GM04503 (cell line): ENCODE results near the gene DOCK2.
A peak's percentile ranks its signal among the peaks of the same experiment; 100 is the strongest.
"Not testable (repeated sequence)": the region's sequence is repeated elsewhere in the genome, so short reads cannot be mapped to it uniquely, and the experiment has no call there.

Experiments
- DNase-seq: peaks from one replicate; pipeline ENCODE4 v3.0.0-alpha.2; 2012; ENCODE audit warnings: low read depth

DOCK2 gene

GRCh38 chr5:169637085-169637548, at the start of gene DOCK2:
Gene DOCK2, plus strand, starts transcription at chr5:169637275. Its CDS starts 52 bp downstream, at chr5:169637327.
- no peak for DNase-seq

DNA sequence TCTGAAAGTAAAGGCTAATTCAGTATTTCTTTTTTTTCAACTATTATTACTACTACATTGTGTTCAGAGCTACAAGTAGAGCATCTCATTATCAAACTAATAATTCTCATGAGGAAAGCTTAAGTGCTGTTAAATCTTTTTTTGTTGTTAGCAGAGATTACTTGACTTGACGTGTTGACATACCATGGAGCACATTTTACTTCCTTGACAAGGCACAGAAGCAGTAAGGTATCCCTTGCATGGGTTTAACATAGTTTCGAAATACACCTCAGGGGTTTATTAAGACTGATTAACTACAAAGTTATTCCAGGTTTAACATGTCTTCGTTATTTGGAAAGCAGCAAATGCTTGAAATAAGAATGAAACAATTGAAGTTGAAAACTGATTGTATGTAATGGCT, 46.5 kb upstream of the DOCK2 start:
- DNase-seq, result no peak

GRCh38 chr5:169591636-169592035, 45.4 kb upstream of the DOCK2 start:
- DNase-seq, result no peak

- DNase-seq, result no peak
Observed at GRCh38 chr5:169592937-169593650, 44.0 kb upstream of the DOCK2 start.

DNA sequence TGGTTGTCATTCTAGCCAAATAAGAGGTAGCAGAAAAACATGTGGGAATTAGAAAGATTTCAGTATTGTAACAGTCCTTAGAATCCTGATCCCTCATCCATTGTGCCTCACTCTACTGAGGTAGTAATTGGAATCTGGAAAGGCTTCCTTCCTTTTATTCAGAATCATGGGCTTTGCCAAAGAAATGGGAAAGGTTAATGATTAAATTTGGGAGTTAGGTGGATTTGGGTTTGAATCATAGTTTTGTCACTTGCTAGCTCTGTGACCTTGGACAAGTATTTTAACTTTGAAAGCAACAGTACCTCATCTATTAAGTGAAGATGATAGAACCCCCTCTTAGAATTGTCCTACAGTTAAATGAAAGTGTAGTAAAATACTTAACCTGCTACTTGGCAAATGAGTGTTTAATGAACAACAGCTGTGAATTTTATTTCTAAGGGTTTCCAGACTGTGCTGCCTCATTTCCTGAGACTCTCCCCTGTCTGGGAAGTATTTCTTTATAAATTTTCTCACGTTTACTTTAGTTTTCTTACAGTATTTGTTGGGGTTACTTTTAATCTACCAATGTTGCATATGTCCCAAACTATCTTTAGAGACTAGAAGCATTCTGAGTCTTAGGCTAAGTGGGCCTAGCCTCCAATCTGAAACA, 41.8 kb upstream of the DOCK2 start:
- no peak for DNase-seq

GRCh38 chr5:169599451-169599850, 37.6 kb upstream of the DOCK2 start:
- no peak for DNase-seq

DNA sequence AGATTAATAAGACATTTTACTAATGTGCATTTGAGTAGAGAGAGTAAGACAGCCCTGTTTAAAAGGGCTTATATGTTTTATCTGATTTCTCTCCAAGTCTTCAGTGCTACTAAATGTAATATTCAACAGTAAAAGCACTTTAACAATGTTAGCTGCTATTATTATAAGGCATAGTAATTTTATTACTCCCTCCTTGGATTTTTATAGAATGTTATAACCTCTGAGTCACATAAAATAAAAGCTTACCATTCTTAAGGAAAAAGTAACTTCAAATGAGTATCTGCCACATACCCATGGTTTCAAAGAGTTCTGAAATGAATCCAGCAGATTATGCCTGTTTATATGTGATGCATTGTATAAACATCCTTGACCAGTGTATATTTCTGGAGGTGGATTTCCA, 34.5 kb upstream of the DOCK2 start:
- no peak for DNase-seq

DNA sequence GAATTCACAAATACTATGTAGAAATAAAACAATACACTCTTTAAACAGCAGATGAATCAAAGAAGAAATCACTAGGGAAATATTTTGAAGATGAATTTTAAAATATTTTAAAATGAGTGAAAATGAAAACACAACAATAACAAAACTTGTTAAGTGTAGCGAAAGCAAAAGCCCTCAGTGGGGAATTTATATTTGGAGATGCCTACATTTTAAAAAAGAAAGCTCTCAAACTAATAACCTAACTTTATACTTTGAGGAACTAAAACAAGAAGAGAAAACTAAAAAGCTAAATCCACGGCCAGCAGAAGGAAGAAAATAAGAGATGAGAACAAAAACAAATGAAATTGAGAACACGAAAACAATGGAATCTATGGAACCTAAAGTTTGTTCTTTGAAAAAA, 30.8 kb upstream of the DOCK2 start:
- no peak for DNase-seq

GRCh38 chr5:169607882-169608281, 29.2 kb upstream of the DOCK2 start:
- no peak for DNase-seq

DNA sequence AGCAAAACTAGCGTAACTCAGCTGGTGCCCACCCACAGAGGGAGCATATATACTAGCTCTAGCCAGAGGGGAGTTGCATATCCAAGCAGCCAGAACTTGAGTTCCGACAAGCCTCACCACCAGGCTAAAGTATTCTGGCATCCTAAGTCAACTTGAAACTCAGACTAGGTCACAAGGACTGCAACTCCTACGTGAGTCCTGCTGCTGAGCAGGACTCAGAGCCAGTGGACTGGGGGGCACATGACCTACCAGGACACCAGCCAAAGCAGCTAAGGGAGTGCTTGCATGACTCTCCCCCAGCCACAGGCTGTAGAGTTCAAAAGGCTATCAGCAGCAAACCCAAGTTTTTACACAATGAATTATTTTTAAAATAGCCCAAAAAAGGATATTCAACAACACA, 27.4 kb upstream of the DOCK2 start:
- DNase-seq, result no peak

GRCh38 chr5:169610606-169611005, 26.5 kb upstream of the DOCK2 start:
- no peak for DNase-seq

GRCh38 chr5:169615561-169615960, 21.5 kb upstream of the DOCK2 start:
- no peak for DNase-seq

DNA sequence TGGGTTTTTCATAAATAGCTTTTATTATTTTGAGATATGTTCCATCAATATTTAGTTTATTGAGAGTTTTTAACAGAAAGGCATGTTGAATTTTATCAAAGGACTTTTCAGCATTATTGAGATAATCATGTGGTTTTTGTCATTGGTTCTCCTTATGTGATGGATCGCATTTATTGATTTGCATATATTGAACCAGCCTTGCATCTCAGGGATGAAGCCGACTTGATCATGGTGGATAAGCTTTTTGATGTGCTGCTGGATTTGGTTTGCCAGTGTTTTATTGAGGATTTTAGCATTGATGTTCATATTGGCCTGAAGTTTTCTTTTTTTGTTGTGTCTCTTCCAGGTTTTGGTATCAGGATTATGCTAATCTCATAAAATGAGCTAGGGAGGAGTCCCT, 12.8 kb upstream of the DOCK2 start:
- DNase-seq, result not testable (repeated sequence)

- DNase-seq, result peak; percentile 96
Observed at GRCh38 chr5:169626779-169627178, 10.3 kb upstream of the DOCK2 start.

DNA sequence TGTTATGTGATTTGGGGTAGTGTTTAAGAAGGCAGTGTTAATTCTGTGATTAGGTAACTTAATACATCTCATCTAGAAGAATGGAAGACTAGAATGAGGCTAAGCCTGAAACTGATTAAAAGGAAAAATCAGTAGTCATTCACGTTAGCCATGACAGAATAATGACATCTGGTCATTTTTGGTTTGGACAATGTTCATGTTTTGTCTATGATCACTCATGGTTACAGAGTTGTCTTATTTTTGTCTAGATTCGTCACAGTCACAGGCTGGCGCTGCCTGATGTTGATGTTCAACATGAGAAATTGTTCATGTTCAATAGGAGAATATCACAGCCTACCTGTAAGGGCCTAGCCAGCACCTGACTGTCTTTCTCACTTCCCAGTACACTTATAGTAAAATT, 9.5 kb upstream of the DOCK2 start:
- DNase-seq, result peak; percentile 66

- peak; percentile 93 for DNase-seq
Observed at GRCh38 chr5:169628892-169629291, 8.2 kb upstream of the DOCK2 start.

DNA sequence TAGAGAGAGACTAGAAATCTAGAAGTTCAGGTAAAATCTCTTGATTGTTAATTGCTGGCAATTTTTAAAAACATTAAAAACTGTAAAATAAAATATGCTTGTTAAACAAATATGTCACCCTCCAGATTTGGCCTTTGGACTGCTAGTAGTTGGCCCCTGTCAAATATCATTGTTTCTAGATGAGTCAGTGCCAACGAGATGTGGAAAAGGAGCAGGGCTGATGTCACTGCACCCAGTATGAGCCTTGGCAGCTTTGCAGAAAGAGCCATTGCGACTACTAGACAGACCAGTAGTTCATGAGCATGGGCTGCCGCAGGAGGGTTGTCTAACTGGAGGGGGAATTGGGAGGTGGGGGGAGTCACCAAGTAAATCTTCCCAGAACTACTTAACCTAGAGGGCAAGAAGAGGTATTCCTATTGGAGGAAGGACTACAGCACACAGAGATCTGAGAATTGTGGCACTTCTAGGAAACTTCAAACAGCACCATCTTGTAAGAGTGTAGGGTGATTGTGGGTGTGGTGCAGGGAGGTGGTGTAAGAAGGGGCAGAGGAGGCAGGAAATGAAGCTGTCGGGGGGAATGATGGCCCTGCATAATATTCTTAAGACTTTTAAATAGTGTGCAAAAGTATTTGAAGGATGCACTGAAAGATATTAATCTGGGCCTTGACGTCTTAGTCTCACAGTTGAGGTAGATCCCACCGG, 7.1 kb upstream of the DOCK2 start:
- peak; percentile 77 for DNase-seq

- peak; percentile 44 for DNase-seq
Observed at GRCh38 chr5:169631360-169631759, 5.7 kb upstream of the DOCK2 start.

- no peak for DNase-seq
Observed at GRCh38 chr5:169632946-169633345, 4.1 kb upstream of the DOCK2 start.

DNA sequence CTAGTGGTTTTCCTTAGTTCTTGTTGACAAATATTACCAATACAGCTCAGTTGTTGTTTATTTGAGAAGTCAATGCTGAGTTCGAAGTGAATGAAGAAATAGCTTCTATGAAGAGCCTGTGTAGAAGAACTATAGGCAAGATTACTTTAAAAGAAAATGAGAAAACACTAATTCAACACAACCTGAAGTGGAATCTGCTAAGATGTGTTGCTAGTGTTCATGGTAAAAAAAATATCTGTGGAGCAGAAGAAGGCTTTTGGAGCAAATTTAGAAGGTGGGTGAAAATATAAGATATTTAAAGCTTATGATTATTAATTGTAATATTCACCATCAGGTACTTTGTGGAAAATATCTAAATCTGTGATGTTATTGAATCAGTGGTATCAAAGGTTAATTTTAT, 2.5 kb upstream of the DOCK2 start:
- DNase-seq, result no peak

GRCh38 chr5:169635936-169636335, 1.1 kb upstream of the DOCK2 start:
- no peak for DNase-seq

GRCh38 chr5:169636477-169637084, 494 bp upstream of the DOCK2 start:
- DNase-seq, result no peak
